HepG2 (cell line): ENCODE results near the gene A3GALT2.

Experiments used
- MYC ChIP-seq: sonication (generic); formaldehyde crosslinking; IDR thresholded peaks from 2 replicates; pipeline ENCODE4 v1.9.0; 2021; ENCODE audit warnings: missing genetic modification reagents, borderline replicate concordance
- MYNN ChIP-seq: sonication (generic); formaldehyde crosslinking; IDR thresholded peaks from 2 replicates; pipeline ENCODE4 v1.4.0; 2020; ENCODE audit warnings: mild to moderate bottlenecking, low read depth, missing genetic modification reagents
- ZNF501 ChIP-seq: sonication (generic); formaldehyde crosslinking; IDR thresholded peaks from 2 replicates; pipeline ENCODE4 v1.5.1; 2020; ENCODE audit warnings: mild to moderate bottlenecking, moderate library complexity, missing genetic modification reagents

GRCh38 chr1:33284049-33284448 is 36.8 kb downstream of the A3GALT2 start:
- TF ChIP-seq MYC = no peak
- no peak for TF ChIP-seq MYNN
- TF ChIP-seq ZNF501 = no peak
